K562 (cell line): ENCODE data around the gene WDCP. TPM values are rescaled to one million over a fixed set of nuclear protein-coding genes. Genes with fewer than 3 reads are reported as not detected.

ENCODE experiments used
- ATAC-seq: fragments of 200-7000 bp; cut with Tn5 transposase; 3 replicates; pipeline ENCODE4 v1.9.1; 2020; ENCODE audit warnings: moderate library complexity
- BruUV-seq: library from RNA; stranded (reverse); fragments of 400-500 nt; replicated peaks from 2 replicates; lab custom pipeline; 2021; lab: Mats Ljungman, UMichigan
- CTCF ChIA-PET: fragments of 300-600 bp; formaldehyde crosslinking; extraction: SDS; loops from one replicate; lab custom pipeline; 2021; ENCODE audit warnings: low intra/inter-chr PET ratio; lab: Yijun Ruan, JAX
- POLR2A ChIA-PET: fragments of 300-600, 350-650 bp; sonication (Branson Sonifier 250); formaldehyde crosslinking; extraction: SDS; loops from one replicate; lab custom pipeline; 2021; ENCODE audit warnings: antibody characterized with exemption, inconsistent platforms; lab: Yijun Ruan, JAX
- DNase-seq, 4 experiments: peaks; one replicate each; pipeline versions ENCODE4 v3.0.0 to v3.0.0-alpha.2; 2011 to 2018; ENCODE audit warnings: low spot score in 3 of 4, mixed read lengths in 3 of 4; ENCODE audit errors: extremely low read depth in 1 of 4
- FAIRE-seq: peaks from 2 replicates; lab custom pipeline; 2011; peaks lifted over from hg19 to GRCh38; lab: Jason Lieb, UNC
- H2AFZ ChIP-seq: 2 replicates; pipeline ENCODE4 v1.6.0; 2011; ENCODE audit warnings: low read depth, low read length, control low read depth, inconsistent platforms
- H3K27ac ChIP-seq: fragments of 200-600 bp; 3 replicates; pipeline ENCODE4 v1.8.0; 2011; ENCODE audit warnings: low read depth, mild to moderate bottlenecking, control low read depth, inconsistent platforms, low read length, moderate library complexity, mixed read lengths; ENCODE audit errors: extremely low read depth
- H3K27me3 ChIP-seq, 2 experiments: fragments of 300-600 bp in 1 of 2; 2 replicates in 1 of 2; 3 replicates in 1 of 2; pipeline versions ENCODE4 v1.6.0 to v1.8.0; 2011; ENCODE audit warnings: inconsistent platforms in 2 of 2, low read length in 2 of 2, mild to moderate bottlenecking in 1 of 2, mixed read lengths in 1 of 2, moderate library complexity in 1 of 2; ENCODE audit not compliant: control insufficient read depth in 2 of 2, insufficient read depth in 2 of 2
- H3K36me3 ChIP-seq: fragments of 300-600 bp; 3 replicates; pipeline ENCODE4 v1.8.0; 2011; ENCODE audit warnings: mild to moderate bottlenecking, low read length, inconsistent platforms; ENCODE audit not compliant: control insufficient read depth, insufficient read depth
- H3K4me1 ChIP-seq, 2 experiments: fragments of 200-600 bp in 1 of 2; replicated peaks in 1 of 2; 2 replicates in 1 of 2; 3 replicates in 1 of 2; pipeline versions ENCODE4 v1.5.1 to v1.8.0; 2011; ENCODE audit warnings: inconsistent platforms in 2 of 2, low read length in 2 of 2, mild to moderate bottlenecking in 1 of 2, mixed read lengths in 1 of 2, moderate library complexity in 1 of 2; ENCODE audit not compliant: control insufficient read depth in 2 of 2, insufficient read depth in 2 of 2
- H3K4me2 ChIP-seq: 2 replicates; pipeline ENCODE4 v1.6.1; 2011; ENCODE audit warnings: low read length, control low read depth, inconsistent platforms, mixed read lengths; ENCODE audit not compliant: insufficient read depth
- H3K4me3 ChIP-seq: fragments of 200-600 bp; sonication (generic), shearing (Covaris generic); 2 replicates; pipeline ENCODE4 v1.5.1; 2016; ENCODE audit warnings: control low read depth, inconsistent platforms
- H3K79me2 ChIP-seq: fragments of 200-600 bp; 3 replicates; pipeline ENCODE4 v1.8.0; 2011; ENCODE audit warnings: low read length, inconsistent platforms; ENCODE audit not compliant: control insufficient read depth, insufficient read depth
- H3K9ac ChIP-seq, 2 experiments: 2 replicates each; pipeline versions ENCODE4 v1.6.0 to v1.6.1; 2011; ENCODE audit warnings: low read depth in 2 of 2, low read length in 2 of 2, control low read depth in 1 of 2, inconsistent platforms in 1 of 2, mild to moderate bottlenecking in 1 of 2, mixed read lengths in 1 of 2; ENCODE audit not compliant: insufficient read depth in 1 of 2
- H3K9me1 ChIP-seq: one replicate; pipeline ENCODE4 v1.6.0; 2011; ENCODE audit warnings: inconsistent platforms, mild to moderate bottlenecking, low read length, moderate library complexity; ENCODE audit not compliant: control insufficient read depth, insufficient read depth
- H3K9me3 ChIP-seq: replicated peaks from 2 replicates; pipeline ENCODE4 v1.5.1; 2011; ENCODE audit warnings: low read depth, low read length, inconsistent platforms; ENCODE audit not compliant: control insufficient read depth, insufficient read depth
- H4K20me1 ChIP-seq: replicated peaks from 2 replicates; pipeline ENCODE4 v1.6.1; 2011; ENCODE audit warnings: low read length, inconsistent platforms, mixed read lengths; ENCODE audit not compliant: control insufficient read depth, insufficient read depth
- EP400 ChIP-seq: fragments of 450-650 bp; IDR thresholded peaks from 2 replicates; pipeline ENCODE4 v1.6.1; 2017; ENCODE audit warnings: antibody characterized with exemption, mild to moderate bottlenecking, moderate library complexity
- HDAC1 ChIP-seq, 2 experiments: fragments of 450-650 bp; IDR thresholded peaks; 2 replicates each; pipeline ENCODE4 v1.6.1; 2016 to 2017; ENCODE audit warnings: inconsistent platforms in 1 of 2, mild to moderate bottlenecking in 1 of 2, moderate library complexity in 1 of 2
- KLF10 ChIP-seq: fragments of 250-450 bp; sonication (Bioruptor Pico); IDR thresholded peaks from 2 replicates; pipeline ENCODE4 v1.6.1; 2021; ENCODE audit warnings: matching md5 sums
- MNT ChIP-seq, 2 experiments: fragments of 450-650 bp; conservative IDR thresholded peaks; 2 replicates each; pipeline ENCODE4 v1.6.1; 2017; ENCODE audit warnings: mild to moderate bottlenecking in 2 of 2, moderate library complexity in 2 of 2
- NBN ChIP-seq: fragments of 450-650 bp; IDR thresholded peaks from 2 replicates; pipeline ENCODE4 v1.6.1; 2016; ENCODE audit warnings: low read depth, mild to moderate bottlenecking
- TCF15 ChIP-seq: fragments of 250-450 bp; sonication (Bioruptor Pico); IDR thresholded peaks from 2 replicates; pipeline ENCODE4 v1.8.0; 2022; ENCODE audit warnings: moderate library complexity, mild to moderate bottlenecking, inconsistent platforms
- ZBTB11 ChIP-seq, 3 experiments: fragments of 200-800 bp in 1 of 3; fragments of 250-450 bp in 1 of 3; fragments of 450-650 bp in 1 of 3; sonication (Bioruptor Pico) in 1 of 3; sonication (Bioruptor generic) in 1 of 3; formaldehyde crosslinking in 1 of 3; IDR thresholded peaks; 2 replicates each; pipeline versions ENCODE4 v1.6.1 to v1.8.0; 2016 to 2022; ENCODE audit warnings: mild to moderate bottlenecking in 2 of 3, missing genetic modification characterization in 2 of 3, missing compliant biosample characterization in 1 of 3, moderate library complexity in 1 of 3
- ZBTB34 ChIP-seq: fragments of 250-450 bp; sonication (Bioruptor Pico); IDR thresholded peaks from 2 replicates; pipeline ENCODE4 v1.8.0; 2021; ENCODE audit warnings: mild to moderate bottlenecking, moderate library complexity
- ZBTB49 ChIP-seq: sonication (generic); formaldehyde crosslinking; IDR thresholded peaks from 2 replicates; pipeline ENCODE4 v1.8.0; 2022; ENCODE audit warnings: missing genetic modification reagents, mild to moderate bottlenecking, borderline replicate concordance
- ZNF311 ChIP-seq: fragments of 250-450 bp; sonication (Bioruptor Pico); IDR thresholded peaks from 2 replicates; pipeline ENCODE4 v1.4.0; 2020; ENCODE audit warnings: mild to moderate bottlenecking, moderate library complexity
- whole genome bisulfite sequencing: fragments of 100-300 bp; shearing (Covaris generic); methylation state at CpG from one replicate; pipeline ENCODE4 v1.1.6; 2016; ENCODE audit warnings: low coverage, mixed read lengths; ENCODE audit not compliant: insufficient coverage; ENCODE audit errors: missing lambda C conversion rate; 5-methylcytosine and 5-hydroxymethylcytosine counted together
- in situ Hi-C: fragments of 300-500 bp; cut with MboI; formaldehyde crosslinking; loops from 4 replicates; pipeline ENCODE4 v1.15.0; 2018; ENCODE audit warnings: inconsistent platforms, mixed read lengths
- intact Hi-C: fragments of 100-400 bp; cut with micrococcal nuclease; formaldehyde crosslinking; loops from 2 replicates; pipeline ENCODE4 v1.14.2; 2022
- polyA plus RNA-seq, 8 experiments: library from polyadenylated mRNA; depleted of rRNA in 4 of 8; stranded (reverse) in 5 of 8; unstranded in 3 of 8; fragments of >200 nt; fragmentation: Nextera tagmentation in 2 of 8; fragmentation: Illumina TruSeq in 1 of 8; extraction: Ambion mirVana in 2 of 8; extraction: Trizol in 1 of 8; gene quantifications; 2 replicates each; pipeline versions ENCODE4 v1.2.1 to v1.2.3, GENCODE V29; 2011 to 2014; ENCODE audit warnings: inconsistent platforms in 1 of 8, missing spikeins in 1 of 8
- total RNA-seq, 7 experiments: library from RNA; depleted of rRNA in 6 of 7; stranded (reverse); fragments of >200 nt in 6 of 7; fragmentation: Illumina TruSeq in 2 of 7; extraction: Trizol in 2 of 7; gene quantifications; 2 replicates each; pipeline versions ENCODE4 v1.2.1 to v1.2.3, GENCODE V29; 2011 to 2021; ENCODE audit warnings: low replicate concordance in 1 of 7

Gene WDCP
- total and polyA plus RNA-seq, 9 of the 15 experiments (the other 6 are each of a cell fraction or from before 2014, with no cell fraction given) = 10.1 to 41.4 (median 21.8) TPM

- no peaks in the 10 kb centered on the region for H3K9me3 ChIP-seq
- ChIA-PET POLR2A (interaction anchor here (0.5 to 2.1 kb wide), 16 partner anchors 10 to 328 kb away, joined by 3 to 10 read pairs (median 4); partner anchors contain the start of genes ATAD2B, MFSD2B and SF3B6), CTCF (no interaction called here)
- H3K4me2 ChIP-seq = peak overlapping the region; percentile 79
- WGBS = 23% methylated on average over 8 of the region's 8 CpGs
- BruUV-seq = no TSS peak
- H4K20me1 ChIP-seq = no peaks in the 10 kb centered on the region; the same call in 1 of the 2 replicates
- peak overlapping the region; percentile 51 to 78; a peak in 3 of 4 replicates for H3K9ac ChIP-seq
- DNase-seq = no peak
- intact Hi-C loops = loop anchor here (1.0 kb wide), 1 partner anchor 29 kb away; the partner anchor contains the start of gene SF3B6
- peak overlapping the region; percentile 91 for H2AFZ ChIP-seq
- peak overlapping the region; percentile 51 for H3K27ac ChIP-seq
- FAIRE-seq = no peak
- peak; percentile 36 for ATAC-seq
- H3K79me2 ChIP-seq = peaks cover 40% of the 10 kb centered on the region
- peaks cover 6 to 11% of the 10 kb centered on the region in 2 experiments; a peak in 3 of 5 replicates for H3K27me3 ChIP-seq
- peak overlapping the region; percentile 13; the same call in 1 of the 2 replicates for H3K4me3 ChIP-seq
- H3K9me1 ChIP-seq = no peaks in the 10 kb centered on the region
- peaks cover 8 to 22% of the 10 kb centered on the region in 2 experiments; a peak in 4 of 5 replicates for H3K4me1 ChIP-seq
- H3K36me3 ChIP-seq = peaks cover 8% of the 10 kb centered on the region; the same call in 1 of the 3 replicates
- in situ Hi-C loops = no loop called here
- 0 out of 2 replicates have a peak, but pooled peaks have one; percentile 14 for TF ChIP-seq ZBTB49 (CRISPR knock-in tag)
- TF ChIP-seq HDAC1 (IDR thresholded peaks at IDR 0.05) = 0 out of 4 replicates have a peak, but pooled peaks of 1 of the 2 experiments have one; percentile 22
- 0 out of 2 replicates have a peak, but pooled peaks have one; percentile 21 for TF ChIP-seq NBN
- TF ChIP-seq ZNF311 (CRISPR knock-in tag) = no peak
- TF ChIP-seq EP400 = peak; percentile 1
- TF ChIP-seq ZBTB11 (CRISPR knock-in tag; IDR thresholded peaks at IDR 0.05) = 0 out of 6 replicates have a peak, but pooled peaks of 1 of the 3 experiments have one; percentile 5
- TF ChIP-seq KLF10 (CRISPR knock-in tag) = no peak
- no peak for TF ChIP-seq ZBTB34 (CRISPR knock-in tag)
- 0 out of 4 replicates have a peak, but pooled peaks of 1 of the 2 experiments have one; percentile 2 for TF ChIP-seq MNT (conservative IDR thresholded peaks at IDR 0.05)
- TF ChIP-seq TCF15 (CRISPR knock-in tag) = 0 out of 2 replicates have a peak, but pooled peaks have one; percentile 15
Measured at GRCh38 chr2:24047703-24048033, 477 bp upstream of the WDCP start.
